GM18502 (cell line): ENCODE measurements around the gene KRT31.
"Not testable (repeated sequence)": the region's sequence is repeated elsewhere in the genome, so short reads cannot be mapped to it uniquely, and the experiment has no call there.

ENCODE experiments used
- ATAC-seq: cut with Tn5 transposase; IDR thresholded peaks from one replicate; pipeline ENCODE4 v1.9.1; 2021; ENCODE audit warnings: mild to moderate bottlenecking; ENCODE audit not compliant: unreplicated experiment, poor library complexity

Gene KRT31

DNA sequence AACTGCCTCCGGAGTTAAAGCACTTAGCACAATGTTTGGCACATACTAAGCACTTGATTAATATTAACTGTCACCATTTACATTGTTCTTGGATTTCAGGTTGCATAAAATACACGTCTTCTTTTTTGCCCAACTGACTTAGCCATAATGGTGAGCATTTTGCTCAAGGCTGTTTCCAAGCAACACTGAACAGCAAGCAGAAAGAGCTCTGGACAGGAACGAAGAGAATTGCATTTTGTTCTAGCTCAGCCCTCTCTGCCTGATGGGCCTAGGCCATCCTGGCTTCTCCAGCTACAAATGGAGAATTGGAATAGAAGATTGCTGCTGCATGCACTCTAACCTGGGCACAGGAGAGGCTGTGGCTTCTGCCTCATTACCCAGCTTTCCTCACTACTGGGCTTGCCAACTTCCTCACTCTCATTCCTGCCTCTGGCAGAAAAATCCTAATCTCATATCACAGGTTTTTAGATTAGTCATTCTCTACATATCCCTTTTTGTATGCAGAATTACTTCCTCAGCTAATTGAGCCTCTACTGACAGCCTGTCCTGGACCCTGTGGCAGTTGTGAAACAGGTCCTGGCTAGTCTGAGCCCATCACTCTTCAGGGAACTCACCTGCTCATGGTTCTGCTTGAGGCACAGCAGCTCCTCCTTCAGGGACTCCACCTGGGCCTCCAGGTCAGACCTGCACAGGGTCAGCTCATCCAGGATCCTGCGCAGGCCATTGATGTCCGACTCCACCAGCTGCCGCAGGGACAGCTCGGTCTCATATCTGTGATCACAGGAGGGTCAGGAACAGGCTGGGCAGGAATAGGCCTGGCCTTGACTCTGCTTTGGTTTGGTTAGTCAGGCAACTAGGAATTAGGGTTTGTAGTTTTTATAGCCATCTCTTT lies 49.3 kb downstream of the KRT31 start:
- no peak for ATAC-seq

DNA sequence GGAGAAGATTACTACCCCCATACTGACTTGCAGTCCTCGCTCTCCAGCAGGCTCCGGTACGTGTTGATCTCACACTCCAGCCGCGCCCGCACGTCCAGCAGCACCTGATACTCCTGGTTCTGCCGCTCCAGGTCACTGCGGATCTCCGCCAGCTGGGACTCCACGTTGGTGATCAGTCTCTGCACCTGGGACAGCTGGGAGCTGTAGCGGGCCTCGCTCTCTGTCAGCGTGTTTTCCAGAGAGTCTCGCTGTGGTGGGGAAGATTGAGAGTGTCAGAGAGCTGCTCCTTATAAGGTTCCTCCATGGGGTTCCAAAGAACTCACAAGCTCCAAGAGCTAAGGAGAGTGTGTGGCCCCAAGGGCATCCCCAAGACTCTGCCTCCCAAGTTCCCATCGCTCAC lies 51.0 kb downstream of the KRT31 start:
- not testable (repeated sequence) for ATAC-seq

DNA sequence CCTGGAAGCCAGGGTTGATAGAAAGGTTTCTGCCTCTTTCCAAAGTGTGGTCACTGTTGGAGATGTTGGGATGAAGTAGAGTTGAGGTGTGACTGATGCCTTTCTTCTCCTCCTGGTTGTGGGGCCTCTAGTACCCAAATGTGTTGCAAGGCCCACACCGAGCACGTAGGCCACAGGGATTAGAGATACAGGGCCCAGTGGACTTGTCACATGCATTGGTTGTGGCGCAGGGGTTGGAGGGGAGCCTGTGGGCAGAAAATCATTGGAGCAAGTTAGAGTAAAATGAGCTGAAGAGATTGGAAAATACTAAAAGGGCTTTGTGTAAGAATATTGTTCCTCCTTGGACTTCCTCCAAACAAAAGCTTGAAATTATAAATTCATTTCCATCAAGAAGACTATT lies 51.4 kb downstream of the KRT31 start:
- ATAC-seq: no peak
